ENCODE measurements around the gene AP3D1.

GRCh38 chr19:2138061-2138728, 13.2 kb downstream of the AP3D1 start:
- TF ChIP-seq CTCF (conservative IDR thresholded peaks at IDR 0.05) (no peak), EZH2 (IDR thresholded peaks at IDR 0.05; ENCODE audit: low read depth) (no peak)

Data from PC-9 (cell line).